Activated T-cell treated with anti-CD3 and anti-CD28 coated beads, Interleukin-2, amount 50 U/mL, for 4 hours (primary cell): ENCODE measurements around the gene CDC42EP1. TPM values are rescaled to one million over a fixed set of nuclear protein-coding genes. Genes with fewer than 3 reads are reported as not detected.
"Not testable (repeated sequence)": the region's sequence is repeated elsewhere in the genome, so short reads cannot be mapped to it uniquely, and the experiment has no call there.

ENCODE experiments used
- ATAC-seq, 2 donors: fragments of 200-7000 bp; cut with Tn5 transposase; one replicate each; pipeline ENCODE4 v1.10.0; 2021
- DNase-seq: peaks from one replicate; pipeline ENCODE4 v3.0.0-alpha.2; 2020
- H3K27me3 Mint-ChIP-seq: one replicate; pipeline ENCODE4 v1.8.0; 2021; ENCODE audit warnings: low read depth, mixed read lengths
- H3K36me3 Mint-ChIP-seq: one replicate; pipeline ENCODE4 v1.8.0; 2022; ENCODE audit warnings: mixed read lengths; ENCODE audit not compliant: insufficient read depth
- H3K4me1 Mint-ChIP-seq: one replicate; pipeline ENCODE4 v1.8.0; 2021; ENCODE audit warnings: low read depth, mixed read lengths
- H3K4me3 Mint-ChIP-seq: one replicate; pipeline ENCODE4 v1.8.0; 2021; ENCODE audit warnings: mild to moderate bottlenecking, moderate library complexity, mixed read lengths
- H3K9me3 Mint-ChIP-seq: one replicate; pipeline ENCODE4 v1.8.0; 2021; ENCODE audit warnings: mixed read lengths
- total RNA-seq, 3 donors: library from RNA; stranded (reverse); gene quantifications; one replicate each; pipeline ENCODE4 v1.2.1, GENCODE V29; 2021

The CDC42EP1 gene
- total RNA-seq, 3 donors from 2014 or later: 0.13 to 0.42 (median 0.35) TPM

DNA sequence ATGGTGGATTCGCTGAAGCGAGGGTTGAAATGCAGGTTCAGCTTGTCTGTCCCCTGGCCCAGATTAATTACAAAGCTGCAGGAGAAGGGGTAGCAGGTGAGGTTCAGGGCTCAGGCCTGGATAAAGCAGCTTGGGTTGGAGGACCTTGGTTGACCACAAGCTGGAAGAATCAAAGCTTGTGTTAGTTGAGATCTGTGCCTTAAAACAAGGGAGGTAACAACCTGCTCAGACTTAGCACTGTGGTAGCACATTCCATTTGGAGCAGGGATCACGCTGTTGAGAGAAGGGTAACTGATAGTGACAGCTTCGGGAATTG is 10.3 kb downstream of the CDC42EP1 start:
- peaks cover 17% of the 10 kb centered on the region for H3K4me1 Mint-ChIP-seq
- ATAC-seq: no peak
- no peak overlapping the region for H3K4me3 Mint-ChIP-seq
- H3K27me3 Mint-ChIP-seq: peaks cover 7% of the 10 kb centered on the region
- no peak for DNase-seq
- H3K9me3 Mint-ChIP-seq: no peaks in the 10 kb centered on the region
- no peaks in the 10 kb centered on the region for H3K36me3 Mint-ChIP-seq

DNA sequence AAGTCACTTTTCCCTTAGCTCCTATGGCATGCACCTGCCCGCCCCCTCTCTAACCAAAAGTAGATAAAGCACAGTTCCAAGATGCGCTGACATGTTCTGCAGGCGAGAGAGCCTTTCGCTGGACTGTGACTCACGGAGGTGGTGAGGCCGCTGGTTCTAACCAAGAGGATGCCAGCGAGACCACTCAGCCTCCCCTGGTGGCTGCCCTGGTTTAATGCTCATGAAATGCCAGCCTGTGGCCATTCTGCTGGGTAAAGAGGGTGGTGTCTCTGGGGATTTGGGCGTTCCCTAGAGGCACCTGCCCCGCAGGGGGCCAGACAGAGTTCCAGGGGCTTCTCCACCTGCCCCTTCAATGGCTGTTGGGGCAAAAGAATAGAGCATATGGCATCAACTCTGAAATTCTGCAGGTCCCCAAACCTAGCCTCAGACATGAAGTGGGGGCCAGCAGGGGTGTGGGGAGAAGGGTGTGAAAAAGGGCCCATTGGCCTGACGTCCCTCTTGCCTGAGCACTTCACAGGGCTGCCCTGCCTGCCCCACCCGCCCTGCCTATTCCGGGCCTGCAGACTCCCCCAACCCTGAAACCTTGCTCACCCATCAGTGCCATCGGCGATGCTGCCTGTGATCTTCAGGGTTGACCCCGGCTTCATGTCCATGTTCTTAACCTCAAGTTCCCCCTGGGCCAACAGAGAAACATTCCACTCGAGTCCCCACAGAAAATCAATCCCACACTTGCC is 11.1 kb downstream of the CDC42EP1 start:
- DNase-seq (no peak), ATAC-seq (no peak)
- peaks cover 10% of the 10 kb centered on the region for H3K4me1 Mint-ChIP-seq
- no peaks in the 10 kb centered on the region for H3K9me3 Mint-ChIP-seq
- no peaks in the 10 kb centered on the region for H3K36me3 Mint-ChIP-seq
- no peak overlapping the region for H3K4me3 Mint-ChIP-seq
- peaks cover 7% of the 10 kb centered on the region for H3K27me3 Mint-ChIP-seq

DNA sequence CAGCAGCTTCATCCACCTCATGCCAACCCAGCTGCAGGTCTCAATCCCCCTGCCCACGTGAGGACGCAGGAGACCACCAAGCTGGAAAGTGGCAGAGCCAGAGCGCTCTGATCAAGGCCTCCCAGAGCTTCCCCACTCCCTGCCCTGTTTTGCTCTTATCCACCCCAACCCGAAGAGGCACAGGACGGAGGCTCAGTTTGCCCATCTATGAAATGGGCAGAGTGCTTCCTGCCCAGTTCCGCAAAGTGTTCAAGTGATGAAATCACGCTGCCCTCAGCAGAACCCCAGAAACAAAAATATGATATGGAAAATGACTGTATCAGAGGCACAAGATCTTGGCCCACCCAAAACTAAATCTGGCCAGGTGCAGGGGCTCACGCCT is 11.7 kb downstream of the CDC42EP1 start:
- H3K36me3 Mint-ChIP-seq: no peaks in the 10 kb centered on the region
- H3K4me3 Mint-ChIP-seq: no peak overlapping the region
- no peaks in the 10 kb centered on the region for H3K9me3 Mint-ChIP-seq
- peaks cover 7% of the 10 kb centered on the region for H3K27me3 Mint-ChIP-seq
- ATAC-seq: no peak
- DNase-seq: no peak
- peaks cover 5% of the 10 kb centered on the region for H3K4me1 Mint-ChIP-seq

DNA sequence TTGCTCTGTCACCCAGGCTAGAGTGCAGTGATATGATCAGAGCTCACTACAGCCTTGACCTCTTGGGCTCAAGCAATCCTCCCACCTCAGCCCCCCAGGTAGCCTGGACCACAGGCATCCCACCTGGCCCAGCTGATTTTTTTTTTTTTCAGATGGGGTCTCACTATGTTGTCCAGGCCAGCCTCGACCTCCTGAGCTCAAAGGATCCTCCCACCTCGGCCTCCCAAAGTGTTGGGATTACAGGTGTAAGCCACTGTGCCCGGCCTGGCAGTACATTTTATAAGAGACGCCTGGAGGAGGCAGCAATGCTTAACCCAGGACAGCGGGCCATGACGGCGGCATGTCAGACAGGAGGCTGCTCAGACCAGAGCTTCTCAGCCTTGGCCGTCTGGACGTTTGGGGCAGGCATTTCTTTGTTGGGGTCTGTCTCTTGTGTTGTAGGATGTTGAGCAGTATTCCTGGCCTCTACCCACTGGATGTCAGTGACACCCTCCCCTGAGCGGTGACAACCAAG is 15.3 kb downstream of the CDC42EP1 start:
- no peak for DNase-seq
- ATAC-seq: no peak
- H3K4me1 Mint-ChIP-seq: peaks cover 9% of the 10 kb centered on the region
- no peaks in the 10 kb centered on the region for H3K9me3 Mint-ChIP-seq
- no peak overlapping the region for H3K4me3 Mint-ChIP-seq
- H3K27me3 Mint-ChIP-seq: peaks cover 9% of the 10 kb centered on the region
- H3K36me3 Mint-ChIP-seq: no peaks in the 10 kb centered on the region

DNA sequence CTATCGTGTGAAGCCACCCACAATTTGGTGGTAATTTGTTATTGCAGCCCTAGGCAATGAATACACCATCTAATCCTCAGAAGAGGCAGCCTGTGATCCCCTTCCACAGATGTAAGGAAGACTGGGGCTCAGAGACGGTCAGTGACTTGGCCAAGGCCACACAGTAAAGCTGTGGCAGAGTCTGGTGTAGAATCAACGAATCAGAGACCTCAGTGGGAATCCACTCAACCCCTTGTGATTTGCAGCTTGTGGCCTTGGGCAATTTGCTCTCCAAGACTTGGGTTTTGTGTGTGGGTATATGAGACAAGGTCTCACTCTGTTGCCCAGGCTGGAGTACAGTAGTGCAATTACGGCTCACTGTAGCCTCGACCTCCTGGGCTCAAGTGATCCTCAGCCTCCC is 17.7 kb downstream of the CDC42EP1 start:
- Mint-ChIP-seq H3K27me3 (peaks cover 6% of the 10 kb centered on the region), H3K4me3 (no peak overlapping the region), H3K4me1 (peaks cover 12% of the 10 kb centered on the region), H3K9me3 (no peaks in the 10 kb centered on the region), H3K36me3 (no peaks in the 10 kb centered on the region)
- DNase-seq (no peak), ATAC-seq (no peak)

DNA sequence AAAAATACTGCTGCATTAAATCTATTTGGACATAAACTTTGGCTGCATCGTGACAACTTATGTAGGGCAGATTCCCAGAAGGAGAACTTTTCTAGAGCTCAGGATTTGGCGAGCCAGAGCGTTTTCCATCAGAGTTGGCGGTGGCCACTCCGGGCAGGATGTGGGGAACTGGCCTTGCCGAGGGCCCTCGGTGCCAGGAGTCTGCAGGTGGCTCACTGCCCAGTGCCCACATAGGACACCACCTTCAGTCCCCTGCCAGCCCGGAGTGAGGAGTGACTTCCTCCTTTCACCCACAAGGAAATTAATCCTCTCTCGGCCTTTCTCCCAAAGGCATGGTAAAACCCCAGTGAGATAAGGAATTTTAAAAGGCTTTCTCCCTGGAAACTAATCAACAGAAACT is 21.2 kb downstream of the CDC42EP1 start:
- ATAC-seq (no peak), DNase-seq (no peak)
- Mint-ChIP-seq H3K4me1 (peaks cover 12% of the 10 kb centered on the region), H3K36me3 (no peaks in the 10 kb centered on the region), H3K27me3 (peaks cover 10% of the 10 kb centered on the region), H3K9me3 (no peaks in the 10 kb centered on the region), H3K4me3 (no peak overlapping the region)

DNA sequence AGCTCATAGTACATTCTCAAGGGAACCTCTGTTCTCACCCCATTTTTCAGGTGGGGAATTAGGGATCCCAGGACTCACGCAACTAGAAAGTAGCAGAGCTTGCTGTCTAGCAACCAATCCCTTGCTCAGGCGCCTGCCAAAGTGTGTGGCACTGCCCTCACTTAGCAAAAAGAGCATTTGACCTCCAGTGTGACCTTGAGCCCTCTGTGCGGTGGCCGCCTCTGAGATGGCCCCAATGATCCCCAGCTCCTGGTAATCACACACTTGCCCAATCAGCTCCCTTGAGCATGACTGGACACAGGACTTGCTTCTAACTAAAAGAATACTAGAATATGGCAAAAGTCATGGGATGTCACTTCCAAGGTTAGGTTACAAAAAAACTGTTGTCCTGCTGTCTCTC is 22.2 kb downstream of the CDC42EP1 start:
- Mint-ChIP-seq H3K36me3 (no peaks in the 10 kb centered on the region), H3K4me3 (no peak overlapping the region), H3K9me3 (no peaks in the 10 kb centered on the region), H3K27me3 (peaks cover 13% of the 10 kb centered on the region), H3K4me1 (peaks cover 12% of the 10 kb centered on the region)
- ATAC-seq (no peak), DNase-seq (no peak)

DNA sequence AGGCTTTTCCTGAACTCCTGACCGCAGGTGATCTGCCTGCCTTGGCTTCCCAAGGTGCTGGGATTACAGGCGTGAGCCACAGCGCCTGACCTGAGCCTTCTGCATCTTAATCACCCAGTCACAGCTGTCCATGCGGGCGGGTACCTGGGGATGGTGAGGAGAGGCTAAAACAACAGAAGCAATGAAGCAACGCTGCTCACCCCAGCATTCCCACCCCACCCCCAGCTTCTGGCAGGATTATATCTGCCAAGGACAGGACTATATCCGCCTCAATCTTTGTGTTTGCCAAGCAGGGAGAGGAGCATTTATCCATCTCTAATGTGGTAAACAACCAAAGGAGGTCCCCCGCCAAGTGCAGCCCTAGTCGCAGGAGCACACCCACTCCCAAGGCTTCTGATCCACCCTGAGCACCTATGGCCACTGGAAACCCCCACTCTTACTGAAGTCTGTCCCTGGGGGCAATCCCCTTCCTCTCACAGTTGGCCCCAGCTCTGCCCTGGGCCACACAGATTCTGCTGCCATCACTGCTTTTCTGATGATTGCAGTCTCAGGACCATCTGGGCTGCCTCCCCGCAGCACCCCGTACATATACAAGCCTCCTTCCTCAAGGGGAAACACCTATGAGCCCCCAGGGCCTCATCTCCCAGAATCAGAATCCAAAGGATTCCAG is 28.4 kb downstream of the CDC42EP1 start:
- H3K27me3 Mint-ChIP-seq: peaks cover 18% of the 10 kb centered on the region
- no peak overlapping the region for H3K4me3 Mint-ChIP-seq
- no peak for DNase-seq
- ATAC-seq: no peak
- no peaks in the 10 kb centered on the region for H3K9me3 Mint-ChIP-seq
- no peaks in the 10 kb centered on the region for H3K36me3 Mint-ChIP-seq
- peaks cover 11% of the 10 kb centered on the region for H3K4me1 Mint-ChIP-seq

DNA sequence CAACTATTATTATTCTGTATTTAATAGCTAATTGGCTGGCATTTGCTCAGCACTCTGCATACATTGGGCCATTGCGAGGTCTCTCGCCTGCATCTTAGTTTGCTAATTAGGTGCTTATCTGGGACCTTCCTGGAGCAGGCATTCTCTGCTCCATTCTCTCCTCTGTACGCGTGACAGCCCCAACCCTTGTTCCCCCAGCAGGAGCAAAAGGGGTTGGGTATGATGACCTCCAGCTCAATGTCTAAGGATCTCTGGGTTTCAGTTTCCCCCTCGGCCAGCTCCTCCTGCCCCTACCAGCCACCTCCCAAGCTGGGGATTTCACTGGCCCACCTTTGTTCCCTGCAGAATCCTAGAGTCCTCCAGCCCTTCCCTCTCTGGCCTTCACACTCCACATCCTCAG is 29.4 kb downstream of the CDC42EP1 start:
- no peak for DNase-seq
- H3K36me3 Mint-ChIP-seq: no peaks in the 10 kb centered on the region
- no peaks in the 10 kb centered on the region for H3K9me3 Mint-ChIP-seq
- no peak overlapping the region for H3K4me3 Mint-ChIP-seq
- ATAC-seq: no peak
- peaks cover 14% of the 10 kb centered on the region for H3K27me3 Mint-ChIP-seq
- H3K4me1 Mint-ChIP-seq: peaks cover 11% of the 10 kb centered on the region

DNA sequence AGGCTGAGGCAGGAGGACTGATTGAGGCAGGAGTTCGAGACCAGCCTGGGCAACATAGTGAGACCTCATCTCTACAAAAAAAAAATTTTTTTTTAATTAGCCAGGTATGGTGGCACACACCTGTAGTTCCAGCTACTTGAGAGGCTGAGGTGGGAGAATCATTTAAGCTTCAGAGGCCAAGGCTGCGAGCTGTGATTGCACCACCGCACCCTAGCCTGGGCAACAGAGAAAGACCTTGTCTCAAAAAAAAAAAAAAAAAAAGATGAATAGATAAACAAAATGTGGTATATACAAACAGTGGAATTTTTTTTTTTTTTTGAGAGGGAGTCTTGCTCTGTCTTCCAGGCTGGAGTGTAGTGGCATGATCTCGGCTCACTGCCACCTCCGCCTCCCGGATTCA is 30.8 kb downstream of the CDC42EP1 start:
- not testable (repeated sequence) for DNase-seq, H3K4me3 Mint-ChIP-seq, H3K36me3 Mint-ChIP-seq, H3K9me3 Mint-ChIP-seq, ATAC-seq
- H3K4me1 Mint-ChIP-seq: peaks cover 11% of the 10 kb centered on the region
- H3K27me3 Mint-ChIP-seq: peaks cover 11% of the 10 kb centered on the region

DNA sequence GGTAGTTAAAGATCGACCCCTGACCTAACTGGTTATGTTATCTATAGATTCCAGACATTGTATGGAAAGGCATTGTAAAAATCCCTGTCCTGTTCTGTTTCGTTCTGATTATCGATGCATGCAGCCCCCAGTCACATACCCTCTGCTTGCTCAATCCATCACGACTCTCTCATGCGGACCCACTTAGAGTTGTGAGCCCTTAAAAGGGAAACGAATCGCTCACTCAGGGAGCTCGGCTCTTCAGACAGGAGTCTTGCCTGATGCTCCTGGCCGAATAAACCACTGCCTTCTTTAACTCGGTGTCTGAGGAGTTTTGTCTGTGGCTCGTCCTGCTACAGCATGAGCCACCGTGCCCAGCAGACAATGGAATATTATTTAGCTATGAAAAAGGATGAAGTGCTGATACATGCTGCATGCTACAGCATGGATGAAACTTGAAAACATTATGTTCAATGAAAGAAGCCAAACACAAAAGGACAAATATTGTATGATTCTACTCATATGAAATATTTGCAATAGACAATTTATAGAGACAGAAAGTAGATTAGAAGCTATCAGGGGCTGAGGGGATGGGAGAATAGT is 31.6 kb downstream of the CDC42EP1 start:
- no peak for DNase-seq
- no peak for ATAC-seq
- no peaks in the 10 kb centered on the region for H3K9me3 Mint-ChIP-seq
- peak overlapping the region; percentile 84 for H3K4me3 Mint-ChIP-seq
- peaks cover 11% of the 10 kb centered on the region for H3K4me1 Mint-ChIP-seq
- peaks cover 8% of the 10 kb centered on the region for H3K27me3 Mint-ChIP-seq
- H3K36me3 Mint-ChIP-seq: no peaks in the 10 kb centered on the region

DNA sequence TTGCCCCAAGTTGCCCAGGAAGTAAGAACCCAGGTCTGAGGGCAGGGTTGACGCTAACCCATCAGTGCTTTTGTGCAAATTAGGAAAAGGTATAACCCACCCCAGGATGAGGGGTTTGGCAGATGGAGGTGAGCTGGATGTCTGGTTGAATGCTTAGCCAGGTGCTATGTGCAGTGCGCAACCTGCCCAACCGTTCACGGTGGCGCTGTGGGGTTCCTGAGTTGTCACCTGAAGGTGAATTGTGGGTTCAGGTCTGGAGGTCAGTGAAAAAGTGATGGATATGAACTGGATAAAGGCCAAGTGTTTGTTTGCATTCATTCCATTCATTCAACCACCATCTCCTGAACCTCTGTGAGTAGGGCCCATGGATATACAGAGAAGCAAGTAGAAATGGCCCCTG is 34.0 kb downstream of the CDC42EP1 start:
- peaks cover 11% of the 10 kb centered on the region for H3K4me1 Mint-ChIP-seq
- no peaks in the 10 kb centered on the region for H3K36me3 Mint-ChIP-seq
- no peaks in the 10 kb centered on the region for H3K9me3 Mint-ChIP-seq
- no peak overlapping the region for H3K4me3 Mint-ChIP-seq
- ATAC-seq (no peak), DNase-seq (no peak)
- no peaks in the 10 kb centered on the region for H3K27me3 Mint-ChIP-seq

DNA sequence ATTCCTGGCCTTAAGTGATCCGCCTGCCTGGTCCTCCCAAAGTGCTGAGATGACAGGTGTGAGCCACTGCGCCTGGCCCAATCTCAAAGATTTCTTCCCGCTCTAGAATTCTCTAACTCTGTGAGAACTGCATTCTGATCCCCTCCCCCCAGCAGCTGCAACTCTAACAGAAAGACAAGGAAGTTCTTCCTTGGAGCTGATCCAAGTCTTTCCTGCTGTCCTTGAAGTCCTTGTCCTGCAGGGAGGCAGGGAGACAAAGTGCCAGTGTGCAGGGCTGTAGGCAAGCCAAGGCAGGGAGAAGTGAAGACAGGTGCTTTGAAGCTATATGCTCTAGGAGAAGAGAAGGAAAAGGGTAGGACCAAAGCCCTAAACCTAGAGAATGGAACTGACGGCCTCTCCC is 38.9 kb downstream of the CDC42EP1 start:
- Mint-ChIP-seq H3K9me3 (no peaks in the 10 kb centered on the region), H3K4me1 (peaks cover 8% of the 10 kb centered on the region), H3K36me3 (no peaks in the 10 kb centered on the region), H3K27me3 (no peaks in the 10 kb centered on the region), H3K4me3 (no peak overlapping the region)
- DNase-seq (no peak), ATAC-seq (no peak)

DNA sequence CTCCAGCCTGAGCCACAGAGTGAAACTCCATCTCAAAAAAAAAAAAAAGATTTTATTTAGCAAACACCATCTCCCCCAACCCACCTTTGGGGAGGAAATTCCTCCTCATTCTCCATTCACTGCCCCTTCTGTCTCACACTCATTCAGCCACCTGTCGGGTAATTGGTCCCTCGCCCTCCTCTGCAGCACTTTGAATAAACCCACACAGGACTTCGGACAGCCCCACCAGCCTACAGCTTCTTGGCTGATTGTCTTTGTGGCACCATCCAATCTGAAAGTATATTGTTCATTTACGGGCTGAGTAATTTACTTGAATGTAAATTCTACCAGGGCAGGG is 40.9 kb downstream of the CDC42EP1 start:
- H3K27me3 Mint-ChIP-seq: no peaks in the 10 kb centered on the region
- ATAC-seq (no peak), DNase-seq (no peak)
- no peak overlapping the region for H3K4me3 Mint-ChIP-seq
- no peaks in the 10 kb centered on the region for H3K9me3 Mint-ChIP-seq
- H3K4me1 Mint-ChIP-seq: peaks cover 22% of the 10 kb centered on the region
- H3K36me3 Mint-ChIP-seq: no peaks in the 10 kb centered on the region
